B cell (primary cell): ENCODE results near the gene ERICH2. TPM values are rescaled to one million over a fixed set of nuclear protein-coding genes. Genes with fewer than 3 reads are reported as not detected.

Experiments used
- ATAC-seq: fragments of 200-7000 bp; cut with Tn5 transposase; one replicate; pipeline ENCODE4 v1.10.0; 2021; ENCODE audit warnings: low read depth, mild to moderate bottlenecking, moderate number of reproducible peaks, moderate library complexity
- CTCF ChIA-PET: fragments of 350-600 bp; sonication (Branson Sonifier 250); formaldehyde crosslinking; loops from one replicate; lab custom pipeline; 2021; ENCODE audit warnings: antibody characterized with exemption, inconsistent platforms; lab: Charles Lee
- POLR2A ChIA-PET: fragments of 350-600 bp; sonication (Branson Sonifier 250); formaldehyde crosslinking; loops from one replicate; lab custom pipeline; 2021; ENCODE audit warnings: antibody characterized with exemption; lab: Charles Lee
- DNase-seq: peaks from one replicate; pipeline ENCODE4 v3.0.0; 2013
- H2AFZ ChIP-seq: 2 replicates; pipeline ENCODE4 v1.6.1; 2012; ENCODE audit warnings: mild to moderate bottlenecking, low read depth, low read length; ENCODE audit not compliant: insufficient read depth, poor library complexity, severe bottlenecking
- H3K27ac ChIP-seq, 2 donors: 1 replicate in 1 of 2; 2 replicates in 1 of 2; pipeline ENCODE4 v1.5.1; 2012 to 2013; ENCODE audit warnings: low read length in 2 of 2, mild to moderate bottlenecking in 2 of 2, moderate library complexity in 1 of 2
- H3K27me3 ChIP-seq, 4 experiments: fragments of 200-600 bp in 1 of 4; sonication (generic) in 1 of 4; replicated peaks in 1 of 4; 1 replicate in 2 of 4; 2 replicates in 2 of 4; pipeline versions ENCODE4 v1.6.1 to v1.7.0; 2013 to 2016; ENCODE audit warnings: low read length in 3 of 4, mild to moderate bottlenecking in 2 of 4, mixed read lengths in 1 of 4, moderate library complexity in 1 of 4; ENCODE audit not compliant: insufficient read depth in 4 of 4, control insufficient read depth in 3 of 4; ENCODE audit errors: control extremely low read depth in 1 of 4
- H3K36me3 ChIP-seq, 2 experiments: replicated peaks in 1 of 2; 1 replicate in 1 of 2; 2 replicates in 1 of 2; pipeline versions ENCODE4 v1.6.1 to v1.7.1; 2013; ENCODE audit warnings: low read length in 1 of 2; ENCODE audit not compliant: insufficient read depth in 2 of 2, control insufficient read depth in 1 of 2; ENCODE audit errors: control extremely low read depth in 1 of 2, extremely low read depth in 1 of 2
- H3K4me1 ChIP-seq, 2 donors: fragments of 200-600 bp in 1 of 2; sonication (generic) in 1 of 2; 1 replicate in 1 of 2; 2 replicates in 1 of 2; pipeline versions ENCODE4 v1.5.1 to v1.6.1; 2013 to 2017; ENCODE audit warnings: low read length in 2 of 2; ENCODE audit not compliant: control insufficient read depth in 2 of 2, insufficient read depth in 2 of 2
- H3K4me2 ChIP-seq: replicated peaks from 2 replicates; pipeline ENCODE3; 2012; ENCODE audit warnings: mild to moderate bottlenecking, low read depth, low read length; ENCODE audit not compliant: poor library complexity, severe bottlenecking
- H3K4me3 ChIP-seq, 5 experiments: fragments of 200-600 bp in 1 of 5; sonication (generic) in 1 of 5; 1 replicate in 3 of 5; 2 replicates in 2 of 5; pipeline versions ENCODE4 v1.5.1 to v1.7.0; 2011 to 2016; ENCODE audit warnings: low read length in 4 of 5, mild to moderate bottlenecking in 4 of 5, low read depth in 2 of 5, control low read depth in 1 of 5, moderate library complexity in 1 of 5; ENCODE audit not compliant: insufficient read depth in 1 of 5; ENCODE audit errors: control extremely low read depth in 1 of 5, extremely low read depth in 1 of 5
- H3K79me2 ChIP-seq: fragments of 200-600 bp; sonication (generic); one replicate; pipeline ENCODE4 v1.6.0; 2016; ENCODE audit warnings: low read length; ENCODE audit not compliant: control insufficient read depth, insufficient read depth
- H3K9ac ChIP-seq: fragments of 200-600 bp; sonication (generic); 2 replicates; pipeline ENCODE4 v1.6.1; 2017; ENCODE audit warnings: mild to moderate bottlenecking, low read length, moderate library complexity
- H3K9me3 ChIP-seq, 3 donors: one replicate each; pipeline versions ENCODE4 v1.6.1 to v1.7.1; 2013; ENCODE audit warnings: low read length in 2 of 3; ENCODE audit not compliant: control insufficient read depth in 2 of 3, insufficient read depth in 1 of 3; ENCODE audit errors: control extremely low read depth in 1 of 3
- H4K20me1 ChIP-seq: 2 replicates; pipeline ENCODE4 v1.6.0; 2012; ENCODE audit warnings: mild to moderate bottlenecking, low read length; ENCODE audit not compliant: insufficient read depth, control insufficient read depth, poor library complexity, severe bottlenecking
- H3K27ac Mint-ChIP-seq: one replicate; pipeline ENCODE4 v1.8.0; 2021; ENCODE audit warnings: mixed read lengths
- H3K27me3 Mint-ChIP-seq: one replicate; pipeline ENCODE4 v1.8.0; 2021; ENCODE audit warnings: mixed read lengths
- H3K4me1 Mint-ChIP-seq: one replicate; pipeline ENCODE4 v1.8.0; 2021; ENCODE audit warnings: mixed read lengths
- H3K4me3 Mint-ChIP-seq: one replicate; pipeline ENCODE4 v1.8.0; 2021; ENCODE audit warnings: mixed read lengths
- H3K9me3 Mint-ChIP-seq: one replicate; pipeline ENCODE4 v1.8.0; 2022; ENCODE audit warnings: mixed read lengths; ENCODE audit not compliant: insufficient read depth
- CTCF ChIP-seq: fragments of 200-600 bp; IDR thresholded peaks from one replicate; pipeline ENCODE4 v1.8.0; 2022; ENCODE audit warnings: antibody characterized with exemption, mild to moderate bottlenecking
- EZH2 ChIP-seq: IDR thresholded peaks from 2 replicates; pipeline ENCODE4 v1.6.1; 2012; ENCODE audit warnings: borderline replicate concordance, low read depth, mild to moderate bottlenecking, moderate library complexity, low read length; ENCODE audit not compliant: insufficient read depth, poor library complexity, severe bottlenecking
- WGBS: methylation state at CpG from one replicate; pipeline ENCODE4 v1.1.5; 2013; ENCODE audit warnings: missing lambda C conversion rate; ENCODE audit not compliant: insufficient coverage; 5-methylcytosine and 5-hydroxymethylcytosine counted together
- intact Hi-C: fragments of 100-400 bp; cut with micrococcal nuclease; formaldehyde crosslinking; loops from one replicate; pipeline ENCODE4 v1.10.0; 2022
- polyA plus RNA-seq: library from polyadenylated mRNA; depleted of rRNA; stranded (reverse); fragments of >200 nt; gene quantifications from 2 replicates; pipeline ENCODE4 v1.2.3, GENCODE V29; 2012
- total RNA-seq, 2 donors: library from RNA; stranded (reverse); fragments of 120-200 nt in 1 of 2; gene quantifications; 1 replicate in 1 of 2; 2 replicates in 1 of 2; pipeline versions ENCODE4 v1.2.3 to v1.2.4, GENCODE V29; 2013 to 2022

Gene ERICH2
- total and polyA plus RNA-seq, 2 donors (not counting 1 experiment from before 2014, with no cell fraction given), result not detected

DNA sequence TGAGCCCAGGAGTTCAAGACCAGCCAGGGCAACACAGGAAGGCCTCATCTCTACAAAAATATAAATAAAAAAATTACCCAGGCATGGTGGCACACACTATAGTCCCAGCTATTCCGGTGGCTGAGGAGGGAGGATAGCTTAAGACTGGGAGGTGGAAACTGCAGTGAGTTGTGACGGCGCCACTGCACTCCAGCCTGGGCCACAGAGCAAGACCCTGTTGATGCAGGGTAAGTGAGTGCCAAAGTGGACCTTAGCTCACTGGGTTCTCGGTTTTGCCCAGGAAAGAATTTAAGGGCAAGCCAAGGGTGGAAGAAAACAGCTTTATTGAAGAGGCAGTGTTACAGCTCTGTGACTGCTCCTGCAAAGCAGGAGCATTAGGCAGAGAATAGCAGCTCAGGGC is 6.9 kb upstream of the ERICH2 start:
- TF ChIP-seq EZH2 (no peak), CTCF (no peak)
- Mint-ChIP-seq H3K9me3 (no peaks in the 10 kb centered on the region), H3K27me3 (peaks cover 23% of the 10 kb centered on the region), H3K4me3 (no peak overlapping the region), H3K27ac (no peak overlapping the region), H3K4me1 (no peaks in the 10 kb centered on the region)
- peaks cover 0 to 3% (median 0%) of the 10 kb centered on the region in 4 experiments for H3K27me3 ChIP-seq
- no peaks in the 10 kb centered on the region for H3K9me3 ChIP-seq
- intact Hi-C loops, result no loop called here
- H2AFZ ChIP-seq, result no peak overlapping the region
- POLR2A ChIA-PET, result interaction anchor here (0.6 kb wide), 1 partner anchor 108 kb away, joined by 3 read pairs; no protein-coding TSS in a partner anchor
- H3K4me2 ChIP-seq, result no peak overlapping the region
- DNase-seq (no peak), ATAC-seq (no peak)
- no peaks in the 10 kb centered on the region for H3K4me1 ChIP-seq
- H3K36me3 ChIP-seq, result no peaks in the 10 kb centered on the region
- H3K79me2 ChIP-seq, result no peaks in the 10 kb centered on the region
- H3K4me3 ChIP-seq, result no peak overlapping the region
- H4K20me1 ChIP-seq, result no peaks in the 10 kb centered on the region
- CTCF ChIA-PET, result no interaction called here
- H3K27ac ChIP-seq, result no peak overlapping the region
- no peak overlapping the region for H3K9ac ChIP-seq
- 87% methylated on average over 3 of the region's 4 CpGs for WGBS

- POLR2A ChIA-PET, result no interaction called here
- no peak overlapping the region for H3K27ac Mint-ChIP-seq
These were observed 5.3 kb upstream of the ERICH2 start for GRCh38 chr2:170764880-170765261.

More at GRCh38 chr2:170764880-170765261, 5.3 kb upstream of the ERICH2 start:
- Histone ChIP-seq H3K36me3 (no peaks in the 10 kb centered on the region), H2AFZ (no peak overlapping the region), H3K79me2 (no peaks in the 10 kb centered on the region), H3K9me3 (peaks cover 0 to 3% (median 0%) of the 10 kb centered on the region in 3 donors), H3K9ac (no peak overlapping the region), H3K27ac (no peak overlapping the region), H3K4me2 (no peak overlapping the region), H3K4me1 (peaks cover under 1 to 4% of the 10 kb centered on the region in 2 donors), H3K4me3 (no peak overlapping the region), H4K20me1 (no peaks in the 10 kb centered on the region), H3K27me3 (peaks cover 0 to 7% (median under 1%) of the 10 kb centered on the region in 4 experiments)
- CTCF ChIA-PET, result no interaction called here
- DNase-seq (no peak), ATAC-seq (no peak)
- Mint-ChIP-seq H3K4me1 (peaks cover under 1% of the 10 kb centered on the region), H3K9me3 (no peaks in the 10 kb centered on the region), H3K27me3 (peaks cover 29% of the 10 kb centered on the region), H3K4me3 (no peak overlapping the region)
- intact Hi-C loops, result no loop called here
- WGBS, result no CpG with 5 or more reads among the region's 2 CpGs
- no peak for TF ChIP-seq EZH2
- TF ChIP-seq CTCF, result no peak
